HCT116 (cell line): Measurements from ENCODE around the gene PYCR2. TPM values are rescaled to one million over a fixed set of nuclear protein-coding genes. Genes with fewer than 3 reads are reported as not detected.
A peak's percentile ranks its signal among the peaks of the same experiment; 100 is the strongest.

Source experiments
- ATAC-seq: fragments of 200-7000 bp; cut with Tn5 transposase; 2 replicates; pipeline ENCODE4 v1.9.1; 2020; ENCODE audit warnings: mild to moderate bottlenecking, moderate library complexity
- BruUV-seq: library from RNA; stranded (reverse); fragments of 400-500 nt; replicated peaks from 2 replicates; lab custom pipeline; 2021; lab: Mats Ljungman, UMichigan
- CTCF ChIA-PET: fragments of 300-600 bp; sonication (Branson Sonifier 250); formaldehyde crosslinking; loops from one replicate; lab custom pipeline; 2021; ENCODE audit warnings: antibody characterized with exemption; lab: Charles Lee
- POLR2A ChIA-PET: fragments of 300-600, 350-600 bp; sonication (Branson Sonifier 250); formaldehyde crosslinking; loops from one replicate; lab custom pipeline; 2021; ENCODE audit warnings: antibody characterized with exemption; lab: Charles Lee
- RAD21 ChIA-PET, 2 experiments: fragments of 300-600 bp; sonication (Branson Sonifier 250); formaldehyde crosslinking; loops; one replicate each; lab custom pipeline; 2023; ENCODE audit warnings: low total read pairs in 2 of 2; ENCODE audit not compliant: uncharacterized antibody in 2 of 2, unreplicated experiment in 2 of 2, low non-redundant PET in 1 of 2; lab: Charles Lee
- DNase-seq: peaks from one replicate; pipeline ENCODE4 v3.0.0-alpha.2; 2010; ENCODE audit warnings: low read depth, low spot score
- H2AFZ ChIP-seq: fragments of 200-600 bp; shearing (Covaris generic), sonication (generic); 2 replicates; pipeline ENCODE4 v1.6.1; 2017; ENCODE audit warnings: low read depth, mixed run types, mixed read lengths, antibody characterized with exemption, low read length; ENCODE audit not compliant: poor library complexity, severe bottlenecking
- H3K27ac ChIP-seq: 2 replicates; pipeline ENCODE4 v1.5.1; 2012; ENCODE audit warnings: low read depth, low read length
- H3K27me3 ChIP-seq: fragments of 200-600 bp; sonication (generic); 2 replicates; pipeline ENCODE4 v1.6.1; 2016; ENCODE audit warnings: mixed run types, low read length, mixed read lengths; ENCODE audit not compliant: insufficient read depth
- H3K36me3 ChIP-seq, 2 experiments: fragments of 200-500 bp in 1 of 2; fragments of 200-600 bp in 1 of 2; sonication (Bioruptor generic) in 1 of 2; sonication (generic) in 1 of 2; 2 replicates each; pipeline versions ENCODE4 v1.5.1 to v1.6.1; 2014 to 2016; ENCODE audit warnings: low read length in 2 of 2, inconsistent platforms in 1 of 2, mixed read lengths in 1 of 2, mixed run types in 1 of 2; ENCODE audit not compliant: insufficient read depth in 2 of 2, control insufficient read depth in 1 of 2
- H3K4me1 ChIP-seq, 2 experiments: fragments of 200-600 bp in 1 of 2; sonication (generic) in 1 of 2; 2 replicates each; pipeline versions ENCODE4 v1.5.1 to v1.6.1; 2012 to 2017; ENCODE audit warnings: low read length in 2 of 2, inconsistent platforms in 1 of 2, mild to moderate bottlenecking in 1 of 2, mixed read lengths in 1 of 2, mixed run types in 1 of 2, moderate library complexity in 1 of 2; ENCODE audit not compliant: insufficient read depth in 2 of 2, control insufficient read depth in 1 of 2
- H3K4me2 ChIP-seq: fragments of 200-600 bp; sonication (generic); 2 replicates; pipeline ENCODE4 v1.6.1; 2017; ENCODE audit warnings: mixed run types, low read length, mixed read lengths
- H3K4me3 ChIP-seq, 2 experiments: fragments of 200-600 bp in 1 of 2; sonication (generic) in 1 of 2; replicated peaks in 1 of 2; 2 replicates each; pipeline ENCODE4 v1.5.1; 2011 to 2016; ENCODE audit warnings: low read length in 2 of 2, control low read depth in 1 of 2, low read depth in 1 of 2, mild to moderate bottlenecking in 1 of 2, mixed read lengths in 1 of 2, mixed run types in 1 of 2
- H3K79me2 ChIP-seq: fragments of 200-600 bp; sonication (generic); 2 replicates; pipeline ENCODE4 v1.6.1; 2017; ENCODE audit warnings: mild to moderate bottlenecking, mixed run types, low read length, moderate library complexity, mixed read lengths; ENCODE audit not compliant: insufficient read depth
- H3K9ac ChIP-seq: fragments of 200-600 bp; sonication (generic); 2 replicates; pipeline ENCODE4 v1.6.1; 2016; ENCODE audit warnings: low read length, mixed read lengths
- H3K9me2 ChIP-seq: fragments of 200-600 bp; sonication (generic), shearing (Covaris generic); 2 replicates; pipeline ENCODE4 v1.6.1; 2017; ENCODE audit warnings: mixed run types, mild to moderate bottlenecking, moderate library complexity; ENCODE audit not compliant: insufficient read depth
- H3K9me3 ChIP-seq, 2 experiments: fragments of 200-500 bp in 1 of 2; fragments of 200-600 bp in 1 of 2; sonication (Bioruptor generic) in 1 of 2; sonication (generic) in 1 of 2; 2 replicates each; pipeline ENCODE4 v1.6.1; 2014 to 2017; ENCODE audit warnings: low read length in 2 of 2, mixed read lengths in 2 of 2, inconsistent platforms in 1 of 2, low read depth in 1 of 2, mild to moderate bottlenecking in 1 of 2, mixed run types in 1 of 2, moderate library complexity in 1 of 2; ENCODE audit not compliant: control insufficient read depth in 1 of 2, insufficient read depth in 1 of 2
- H4K20me1 ChIP-seq: fragments of 200-600 bp; sonication (generic), shearing (Covaris generic); 2 replicates; pipeline ENCODE4 v1.6.1; 2017; ENCODE audit warnings: mixed run types, mild to moderate bottlenecking, moderate library complexity; ENCODE audit not compliant: insufficient read depth
- CEBPB ChIP-seq: IDR thresholded peaks from 2 replicates; pipeline ENCODE4 v1.6.1; 2012; ENCODE audit warnings: low read depth
- CTCF ChIP-seq, 3 experiments: fragments of 200-600 bp in 1 of 3; sonication (generic) in 1 of 3; IDR thresholded peaks in 2 of 3; conservative IDR thresholded peaks in 1 of 3; 2 replicates each; pipeline ENCODE4 v1.5.1; 2012 to 2017; ENCODE audit warnings: low read depth in 2 of 3, low read length in 2 of 3, antibody characterized with exemption in 1 of 3, borderline replicate concordance in 1 of 3, control low read depth in 1 of 3, mild to moderate bottlenecking in 1 of 3, mixed read lengths in 1 of 3, mixed run types in 1 of 3, moderate library complexity in 1 of 3; ENCODE audit not compliant: insufficient read depth in 1 of 3
- ELF1 ChIP-seq: IDR thresholded peaks from 2 replicates; pipeline ENCODE4 v1.6.1; 2012; ENCODE audit warnings: low read depth, borderline replicate concordance
- FOSL1 ChIP-seq: IDR thresholded peaks from 2 replicates; pipeline ENCODE4 v1.6.1; 2012; ENCODE audit warnings: low read depth
- JUND ChIP-seq: IDR thresholded peaks from 2 replicates; pipeline ENCODE4 v1.6.1; 2012
- MAX ChIP-seq: IDR thresholded peaks from 2 replicates; pipeline ENCODE4 v1.6.1; 2012
- POLR2A ChIP-seq: IDR thresholded peaks from 2 replicates; pipeline ENCODE4 v1.7.0; 2011; ENCODE audit warnings: borderline replicate concordance; ENCODE audit not compliant: insufficient read depth, insufficient read length; ENCODE audit errors: extremely low read depth
- POLR2AphosphoS5 ChIP-seq: IDR thresholded peaks from 2 replicates; pipeline ENCODE4 v1.6.1; 2011; ENCODE audit warnings: mild to moderate bottlenecking, low read depth, low read length, moderate library complexity
- SIN3A ChIP-seq: IDR thresholded peaks from 2 replicates; pipeline ENCODE4 v1.6.1; 2012; ENCODE audit warnings: low read depth
- TCF7L2 ChIP-seq: IDR thresholded peaks from 2 replicates; pipeline ENCODE4 v1.7.0; 2011; ENCODE audit warnings: borderline replicate concordance, inconsistent platforms; ENCODE audit not compliant: insufficient read depth, insufficient read length; ENCODE audit errors: extremely low read depth
- YY1 ChIP-seq: IDR thresholded peaks from 2 replicates; pipeline ENCODE4 v1.6.1; 2011; ENCODE audit warnings: low read length, low read depth, moderate library complexity, mild to moderate bottlenecking; ENCODE audit not compliant: insufficient replicate concordance; ENCODE audit errors: extremely low read depth
- intact Hi-C: fragments of 100-400 bp; cut with micrococcal nuclease; formaldehyde crosslinking; loops from 2 replicates; pipeline ENCODE4 v1.10.0; 2022
- total RNA-seq: library from RNA; stranded (reverse); gene quantifications from one replicate; pipeline ENCODE4 v1.2.1, GENCODE V29; 2021; ENCODE audit not compliant: unreplicated experiment

Gene PYCR2
- total RNA-seq, 1 experiment from 2014 or later, result 107 TPM

- TF ChIP-seq CTCF (IDR thresholded peaks at IDR 0.05 in 2 of 3, conservative IDR thresholded peaks at IDR 0.05 in 1 of 3; ENCODE audit: borderline replicate concordance in 1 of 3, insufficient read depth in 1 of 3, low read depth in 2 of 3, low read length in 2 of 3), result no peak
- TF ChIP-seq FOSL1, result no peak
- peak; percentile 93 for TF ChIP-seq MAX
- TF ChIP-seq POLR2AphosphoS5, result peak; percentile 97
- TF ChIP-seq, all 23 proteins: peak for 8
Measured at GRCh38 chr1:225923692-225924555, at the start of gene PYCR2 (continued).

- ChIA-PET CTCF (interaction anchor here (1.3 to 1.4 kb wide), 2 partner anchors 10 to 499 kb away, joined by 3 to 4 read pairs; no protein-coding TSS in a partner anchor), RAD21 (no interaction called here), POLR2A (interaction anchor here (0.7 kb wide), 2 partner anchors 10 to 26 kb away, joined by 3 to 4 read pairs; partner anchors contain the start of gene SDE2)
- ATAC-seq (no peak), DNase-seq (no peak)
- Histone ChIP-seq H3K4me1 (peaks cover 0 to 9% of the 10 kb centered on the region in 2 experiments; a peak in 2 of 4 replicates), H3K79me2 (no peaks in the 10 kb centered on the region), H3K27ac (no peak overlapping the region), H2AFZ (no peak overlapping the region), H3K9me2 (no peaks in the 10 kb centered on the region), H3K36me3 (peaks cover 0 to 3% of the 10 kb centered on the region in 2 experiments; a peak in 1 of 4 replicates), H3K9ac (no peak overlapping the region), H3K4me3 (no peak overlapping the region), H3K27me3 (no peaks in the 10 kb centered on the region), H3K4me2 (no peak overlapping the region), H3K9me3 (no peaks in the 10 kb centered on the region), H4K20me1 (no peaks in the 10 kb centered on the region)
- intact Hi-C loops, result loop anchor here (10.0 kb wide), 3 partner anchors 118 to 1458 kb away; no protein-coding TSS in a partner anchor
- no TSS peak for BruUV-seq
- no peak for TF ChIP-seq YY1
- TF ChIP-seq CEBPB, result no peak
- no peak for TF ChIP-seq ELF1
- no peak for TF ChIP-seq TCF7L2
- TF ChIP-seq SIN3A, result no peak
- no peak for TF ChIP-seq MAX
- no peak for TF ChIP-seq JUND
- no peak for TF ChIP-seq POLR2A
Measured at GRCh38 chr1:225973158-225973557, 49.1 kb upstream of the PYCR2 start.
